GM10847 (cell line): ENCODE data around the gene KIAA1755.

Experiments used
- POLR2A ChIP-seq: IDR thresholded peaks from 2 replicates; pipeline ENCODE4 v1.6.1; 2011; ENCODE audit not compliant: insufficient read length; ENCODE audit errors: extremely low read depth

KIAA1755 gene

DNA sequence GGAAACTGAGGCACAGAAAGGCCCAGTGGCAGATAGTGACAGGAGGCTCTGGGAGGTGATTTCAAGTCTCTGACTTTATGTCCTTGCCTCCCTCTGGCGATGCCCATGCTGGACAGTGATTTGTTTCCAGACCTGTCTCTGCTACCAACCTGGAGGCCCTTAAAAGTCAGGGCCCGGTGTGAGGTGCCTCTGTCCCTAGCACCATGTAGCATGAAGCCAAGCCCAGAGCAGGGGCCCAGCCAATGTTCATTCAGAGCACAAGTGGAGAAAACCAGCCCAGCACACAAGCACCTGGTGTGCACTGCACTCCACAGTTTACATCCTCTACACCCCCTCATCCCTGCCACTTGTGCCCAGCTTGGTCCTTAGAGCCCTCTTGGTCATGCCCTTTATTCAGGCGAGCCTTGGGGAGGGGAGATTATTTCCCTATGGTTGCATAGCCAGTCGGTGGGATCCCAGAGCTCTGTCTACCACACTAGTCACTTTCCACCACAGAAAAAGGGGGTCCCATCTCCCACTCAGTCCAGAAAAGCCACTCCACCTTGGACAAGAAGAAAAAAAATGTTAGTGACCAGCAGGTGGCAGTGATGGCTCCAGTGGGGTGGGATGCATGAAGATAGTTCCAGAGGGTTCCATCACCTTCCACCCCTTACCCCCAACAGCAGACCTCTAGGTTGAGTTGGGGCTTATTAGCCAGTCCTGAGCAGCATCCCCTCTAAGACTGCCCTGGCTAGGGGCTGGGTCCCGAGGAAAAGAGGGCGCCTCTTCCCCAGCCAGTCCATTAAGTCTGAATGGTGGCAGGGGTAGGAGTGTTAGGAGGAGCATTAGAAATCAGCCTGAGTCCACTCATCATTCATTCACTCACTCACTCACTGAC, 30.9 kb downstream of the KIAA1755 start:
- TF ChIP-seq POLR2A: no peak

DNA sequence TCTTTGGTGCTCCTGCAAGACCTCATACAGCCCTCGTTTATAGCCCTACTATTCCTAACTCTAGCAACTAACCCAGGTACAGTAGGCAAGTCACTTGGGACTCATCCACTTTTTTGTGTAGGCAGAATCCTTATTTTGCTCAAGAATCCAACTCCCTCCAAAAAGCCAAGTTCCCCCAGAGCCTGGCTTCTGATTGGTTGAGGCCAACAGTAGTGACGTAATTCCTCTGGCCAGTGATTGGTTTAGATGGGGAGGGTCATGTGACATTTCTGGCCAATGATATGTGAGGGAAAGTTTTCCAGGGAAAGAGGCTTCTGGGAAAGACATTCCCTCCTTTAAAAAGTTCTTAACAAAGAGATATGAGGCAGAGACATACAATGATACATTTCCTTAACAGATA, 32.1 kb downstream of the KIAA1755 start:
- no peak for TF ChIP-seq POLR2A

DNA sequence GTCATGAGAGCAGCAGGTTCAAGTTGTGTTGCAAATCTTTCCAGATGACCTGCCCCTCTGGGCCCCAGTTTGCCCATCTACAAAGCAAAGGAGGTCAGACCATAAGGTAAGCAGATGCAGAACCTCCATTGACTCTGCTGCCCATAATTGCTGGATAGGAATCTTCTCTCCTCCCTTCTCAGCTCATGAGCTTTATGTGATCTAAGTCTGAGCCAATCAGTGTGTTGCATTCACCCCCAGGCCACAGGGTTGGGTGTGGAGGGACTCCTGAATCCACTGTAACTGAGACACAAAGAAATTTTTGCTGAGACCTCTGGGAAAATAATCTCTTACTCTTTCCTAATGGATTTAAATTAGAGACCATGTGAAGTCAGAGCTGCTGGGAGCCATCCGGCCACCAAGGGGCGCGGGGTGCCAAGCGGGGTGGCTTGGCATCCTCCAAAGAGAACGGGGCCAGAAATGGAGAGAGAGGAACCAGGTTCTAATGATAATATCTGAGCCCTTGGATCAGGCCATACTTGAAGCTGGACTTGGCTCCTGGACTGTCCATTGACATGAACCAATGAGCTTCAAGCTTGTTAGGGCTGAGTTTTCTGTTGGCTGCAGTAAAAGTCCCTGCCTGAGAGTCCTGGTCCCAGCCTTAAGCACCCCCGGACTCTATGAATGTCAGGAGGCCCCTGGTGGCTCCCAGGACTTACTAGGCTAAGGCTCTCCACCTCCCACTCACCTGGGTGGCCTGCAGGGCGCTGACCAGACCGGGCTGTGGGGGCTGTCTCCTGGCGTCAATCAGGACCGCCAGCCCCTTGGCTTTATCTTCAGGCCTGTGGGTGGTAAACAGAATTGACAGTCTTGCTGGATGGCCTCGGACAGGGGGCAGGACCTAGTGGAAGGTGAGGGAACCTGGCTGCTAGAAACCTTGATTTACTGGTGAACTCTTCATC, 32.8 kb downstream of the KIAA1755 start:
- TF ChIP-seq POLR2A: no peak

DNA sequence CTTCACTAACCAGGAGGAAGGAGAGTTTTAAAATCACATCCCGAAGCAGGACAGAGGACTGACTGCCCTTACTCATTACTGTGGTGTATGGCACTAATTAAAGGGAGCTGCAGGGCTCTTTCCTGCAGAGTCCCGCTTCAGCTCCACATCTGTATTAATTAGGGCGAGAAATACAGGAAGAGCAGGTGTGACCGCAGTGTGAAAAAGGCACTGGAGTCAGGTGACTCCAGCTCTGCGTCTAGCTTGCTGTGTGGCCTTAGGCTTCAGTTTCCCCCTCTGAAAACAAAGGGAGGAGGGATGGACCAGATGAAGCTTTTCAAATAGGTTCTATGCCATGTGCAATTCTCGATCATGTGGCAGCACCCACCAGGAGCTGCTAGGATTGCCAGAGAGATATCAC, 34.0 kb downstream of the KIAA1755 start:
- TF ChIP-seq POLR2A: no peak

DNA sequence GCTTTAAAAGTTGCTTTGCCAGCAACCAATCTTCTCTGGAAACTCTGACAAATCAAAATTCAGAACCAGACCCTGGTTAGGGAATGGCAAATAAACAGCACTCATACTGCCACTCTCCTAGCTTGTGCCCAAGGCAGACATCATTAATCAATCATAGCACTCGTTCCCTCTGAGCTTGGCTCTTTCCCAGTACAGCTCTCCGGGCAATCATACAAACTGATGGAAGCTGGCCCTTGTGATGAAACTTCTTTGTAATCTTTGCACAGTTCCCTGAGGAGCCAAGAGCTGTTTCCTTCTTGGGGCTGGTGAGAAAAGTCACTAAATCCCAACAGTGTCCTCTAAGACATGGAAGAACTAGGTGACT, 34.7 kb downstream of the KIAA1755 start:
- TF ChIP-seq POLR2A: no peak

DNA sequence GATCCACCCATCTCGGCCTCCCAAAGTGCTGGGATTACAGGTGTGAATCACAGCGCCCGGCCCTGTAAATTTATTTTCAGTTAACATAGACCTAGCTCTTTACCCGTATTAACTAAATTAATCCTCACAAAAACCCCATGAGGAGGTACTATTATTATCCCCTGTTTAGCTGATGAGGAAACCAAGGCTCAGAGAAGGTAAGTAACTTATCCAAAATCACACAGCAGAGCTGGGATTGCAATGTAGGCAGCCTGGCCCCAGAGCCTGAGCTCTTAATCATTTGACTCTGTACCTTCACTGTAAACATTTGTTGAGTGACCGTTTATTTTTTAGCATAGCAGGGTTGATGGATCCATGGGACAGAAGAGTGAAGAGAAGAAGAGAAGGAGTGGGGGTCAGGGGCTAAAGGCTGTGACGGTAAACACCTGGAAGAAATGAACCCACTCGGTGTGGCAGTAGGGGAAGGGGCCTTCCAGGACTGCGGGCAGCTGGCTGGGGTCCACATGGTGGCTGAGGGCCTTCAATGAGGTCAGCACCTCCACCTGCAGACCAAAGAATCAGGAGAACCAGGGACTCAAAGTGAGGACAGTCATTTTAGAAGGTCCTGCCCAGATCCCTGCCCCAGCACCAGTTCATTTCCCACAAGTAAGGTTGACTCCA, 35.2 kb downstream of the KIAA1755 start:
- TF ChIP-seq POLR2A: no peak

DNA sequence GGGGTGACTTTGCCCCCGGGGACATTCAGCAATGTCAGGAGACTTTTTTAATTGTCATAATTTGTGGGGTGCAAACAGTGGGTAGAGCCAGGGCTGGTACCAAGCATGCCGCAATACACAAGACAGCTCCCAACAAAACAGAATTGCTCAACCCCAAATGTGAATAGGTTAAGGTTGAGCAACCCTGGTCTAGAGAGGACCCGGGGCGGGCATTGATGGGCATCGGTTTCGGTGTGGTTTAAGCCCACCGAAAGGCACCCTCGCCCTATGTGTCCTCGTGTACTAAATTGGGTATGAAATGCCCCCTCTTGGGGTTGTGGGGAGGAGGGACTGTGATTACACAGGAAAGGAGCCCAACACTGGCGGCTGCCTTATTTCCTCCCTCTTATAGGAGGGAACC, 36.0 kb downstream of the KIAA1755 start:
- no peak for TF ChIP-seq POLR2A

DNA sequence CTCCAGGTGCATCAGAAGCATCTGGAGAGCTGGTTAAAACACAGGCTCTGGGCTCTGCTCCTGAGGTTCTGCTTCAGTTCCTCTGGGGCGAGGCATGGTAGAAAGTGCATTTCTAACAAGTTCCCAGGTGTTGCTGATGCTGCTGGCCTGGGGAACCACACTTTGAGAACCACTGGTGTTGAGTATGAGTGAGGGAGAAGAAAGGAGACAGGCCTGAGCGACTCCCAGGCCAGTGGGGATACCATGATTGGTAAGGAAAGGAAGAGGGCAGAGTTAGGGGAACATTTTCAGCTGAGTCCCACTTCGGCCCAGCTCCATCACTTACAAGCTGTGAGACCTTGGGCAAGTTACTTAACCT, 36.8 kb downstream of the KIAA1755 start:
- no peak for TF ChIP-seq POLR2A

DNA sequence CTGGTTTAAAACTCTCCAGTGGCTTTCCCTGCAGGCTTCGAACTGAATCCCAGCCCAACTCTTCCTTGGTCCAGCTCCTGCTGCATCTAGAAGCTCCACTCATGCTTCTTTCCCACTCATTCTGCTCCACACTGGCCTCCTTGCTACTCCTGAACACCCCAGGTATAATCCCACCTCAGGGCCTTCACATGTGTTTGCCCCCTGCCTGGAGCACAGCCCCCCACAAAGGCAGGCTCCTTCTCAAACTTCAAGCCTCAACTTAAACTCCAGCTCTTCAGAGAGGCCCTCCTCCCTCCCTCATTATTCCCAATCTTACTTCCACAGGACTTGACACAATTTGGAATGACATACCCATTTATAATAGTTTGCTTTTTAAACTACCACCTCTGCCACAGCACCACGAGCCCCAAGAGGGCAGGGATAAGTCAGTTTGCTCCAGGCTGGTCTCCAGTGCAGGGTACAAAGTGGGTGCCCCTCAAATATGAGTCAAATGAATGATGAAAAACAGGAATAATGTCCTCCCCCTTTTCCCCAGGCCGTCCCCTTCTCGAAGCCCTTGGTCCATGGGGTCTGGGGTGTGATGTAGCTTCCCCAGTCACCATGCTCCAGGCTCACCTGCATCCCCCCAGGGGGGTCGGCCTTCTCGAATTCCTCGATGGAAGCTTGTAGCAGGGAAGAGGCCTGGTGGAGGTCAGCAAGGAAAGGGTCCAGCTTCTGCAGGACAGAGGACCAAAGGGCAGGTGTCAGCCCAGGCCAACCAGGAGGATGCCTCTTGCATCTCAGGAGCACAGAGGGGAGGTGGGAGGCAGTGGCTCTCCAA, 37.4 kb downstream of the KIAA1755 start:
- no peak for TF ChIP-seq POLR2A

DNA sequence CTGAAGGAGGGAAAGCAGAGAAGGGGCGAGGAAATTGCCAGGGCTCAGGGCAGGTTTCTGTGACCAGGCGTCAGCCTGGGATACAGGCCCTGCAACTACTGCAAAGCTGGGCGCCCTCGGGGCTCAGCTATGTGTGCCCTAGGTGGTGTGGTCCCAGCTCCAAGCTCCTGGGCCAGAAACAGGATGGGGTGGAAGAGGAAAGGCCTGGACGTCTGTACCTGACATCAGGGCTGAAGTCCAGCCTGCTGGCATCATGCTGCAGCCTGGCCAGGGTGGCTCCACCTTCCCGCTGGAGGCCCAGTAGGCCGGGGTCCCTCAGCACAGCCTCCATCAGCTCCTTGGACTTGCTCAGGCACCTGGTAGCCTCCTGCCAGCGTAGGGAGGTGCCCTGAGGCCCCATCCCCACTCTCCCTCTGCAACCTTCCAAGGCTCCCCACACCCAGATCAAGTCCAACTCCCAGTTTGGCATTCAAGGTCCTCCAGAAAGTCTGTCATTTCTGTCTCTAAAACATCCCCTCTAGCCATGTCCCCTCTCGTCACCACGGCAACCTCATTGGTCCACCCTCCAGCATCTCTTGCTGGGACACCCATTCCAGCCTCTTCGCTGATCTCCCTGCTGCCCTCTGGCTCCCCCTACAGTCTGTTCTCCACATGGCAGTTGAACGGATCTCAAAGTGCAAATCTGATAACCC, 38.2 kb downstream of the KIAA1755 start:
- no peak for TF ChIP-seq POLR2A

DNA sequence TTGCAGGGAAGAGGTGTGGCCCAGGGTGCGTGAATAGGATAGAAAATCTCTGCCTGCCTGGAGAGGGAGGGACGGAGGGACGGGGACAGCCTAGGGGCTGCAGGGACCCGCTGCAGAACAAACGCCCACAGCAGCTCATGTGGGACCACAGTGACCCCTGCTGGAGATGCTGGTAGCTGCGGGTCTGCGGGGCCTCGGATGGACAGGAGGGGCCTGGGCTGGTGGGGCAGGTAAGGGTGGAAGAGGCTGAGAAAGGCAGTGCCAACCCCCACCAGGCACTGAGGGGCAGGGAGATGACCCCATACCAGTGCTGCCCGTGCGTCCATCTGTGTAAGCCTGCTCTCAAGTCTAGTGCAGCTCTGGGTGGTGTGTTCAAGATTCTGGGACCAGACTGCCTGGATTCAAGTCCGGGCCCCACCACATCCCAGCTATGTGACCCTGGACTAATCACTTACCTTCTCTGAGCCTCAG, 39.4 kb downstream of the KIAA1755 start:
- no peak for TF ChIP-seq POLR2A

DNA sequence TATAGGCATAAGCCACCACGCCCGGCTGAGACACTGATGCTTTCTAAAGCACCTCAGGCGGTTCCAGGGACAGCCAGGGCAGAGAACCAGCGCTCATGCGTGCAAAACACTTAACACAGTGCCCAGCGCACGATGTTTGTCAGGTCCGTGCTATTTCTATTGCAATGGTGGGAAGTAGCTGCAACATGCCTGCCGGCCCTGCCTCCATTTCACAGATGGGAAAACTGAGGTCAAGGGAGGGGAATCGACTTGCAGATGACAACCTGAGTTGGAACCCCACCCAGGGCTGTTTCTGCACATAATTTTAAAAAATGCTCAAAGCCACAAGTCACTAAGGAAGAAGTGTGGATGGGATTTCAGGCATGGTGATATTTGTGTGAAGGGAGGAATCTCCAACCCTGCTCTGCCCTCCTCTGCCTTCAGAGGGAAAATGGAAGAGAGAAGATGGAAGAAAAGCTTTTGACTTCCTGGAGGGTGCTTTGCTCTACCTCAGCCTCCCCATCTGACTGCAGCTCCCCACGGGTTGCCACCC, 39.9 kb downstream of the KIAA1755 start:
- TF ChIP-seq POLR2A: no peak

DNA sequence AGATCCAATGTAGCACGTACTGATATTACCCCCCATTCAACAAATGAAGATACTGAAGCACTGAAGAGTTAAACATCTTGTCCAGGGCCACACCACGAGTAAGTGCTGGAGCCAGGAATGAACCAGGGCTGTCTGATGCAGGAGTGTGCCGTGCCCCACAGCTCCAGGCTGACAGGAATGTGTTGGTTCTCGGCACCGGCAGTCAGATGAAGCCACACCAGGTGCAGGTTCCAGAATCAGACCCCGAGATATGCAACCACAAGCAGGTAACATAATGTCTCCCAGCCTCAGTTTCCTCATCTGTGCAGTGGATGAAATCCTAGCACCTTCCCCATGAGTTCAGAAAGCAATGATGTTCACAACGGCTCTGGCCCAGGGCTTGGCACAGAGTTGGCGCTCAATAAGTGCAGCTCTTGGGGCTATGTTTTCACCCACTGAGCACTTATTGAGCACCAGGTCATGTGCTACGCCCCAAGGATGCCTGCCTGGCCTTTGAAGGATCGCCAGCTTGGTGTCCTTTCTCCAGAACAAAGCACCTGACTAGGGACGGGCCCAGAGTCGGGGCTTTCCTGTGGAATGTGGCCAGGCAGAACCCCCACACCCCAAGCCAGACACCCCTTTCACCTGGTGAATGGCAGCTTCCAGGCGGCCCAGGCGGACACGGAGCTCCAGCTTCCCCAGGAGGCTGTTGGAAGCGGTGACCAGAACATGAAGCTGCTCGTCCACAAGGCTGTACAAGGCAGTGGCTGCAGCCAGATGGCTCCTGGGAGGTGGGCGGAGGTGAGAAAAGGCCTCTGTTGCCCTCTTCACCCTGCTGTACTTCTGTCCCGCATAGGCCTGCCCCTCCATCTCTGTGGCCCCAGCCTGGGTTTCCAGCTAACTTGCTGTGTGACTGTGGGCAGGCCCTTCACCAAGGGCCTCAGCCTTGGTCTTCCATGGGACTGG, 41.3 kb downstream of the KIAA1755 start:
- no peak for TF ChIP-seq POLR2A
